IMR-90 (cell line): ENCODE measurements around the gene NLGN2. TPM values are rescaled to one million over a fixed set of nuclear protein-coding genes. Genes with fewer than 3 reads are reported as not detected.

Source experiments
- ATAC-seq: fragments of 200-7000 bp; cut with Tn5 transposase; 2 replicates; pipeline ENCODE4 v1.9.1; 2020; ENCODE audit warnings: low read depth, mild to moderate bottlenecking, moderate library complexity
- BruUV-seq: library from RNA; stranded (reverse); fragments of 400-500 nt; replicated peaks from 2 replicates; lab custom pipeline; 2021; lab: Mats Ljungman, UMichigan
- CTCF ChIA-PET: fragments of 300-600 bp; formaldehyde crosslinking; extraction: SDS; loops from one replicate; lab custom pipeline; 2021; ENCODE audit warnings: antibody characterized with exemption; lab: Yijun Ruan, JAX
- POLR2A ChIA-PET: fragments of 300-600 bp; sonication (Branson Sonifier 250); formaldehyde crosslinking; loops from one replicate; lab custom pipeline; 2022; ENCODE audit warnings: antibody characterized with exemption; ENCODE audit not compliant: unreplicated experiment; lab: Charles Lee
- DNase-seq: peaks from one replicate; pipeline ENCODE4 v3.0.0; 2013
- H2AFZ ChIP-seq: replicated peaks from 2 replicates; pipeline ENCODE3; 2013; ENCODE audit warnings: low read length, mild to moderate bottlenecking; ENCODE audit not compliant: poor library complexity
- H2AK5ac ChIP-seq: 2 replicates; pipeline ENCODE4 v1.6.1; 2013; ENCODE audit warnings: low read depth, low read length, inconsistent platforms
- H2AK9ac ChIP-seq: replicated peaks from 2 replicates; pipeline ENCODE3; 2013; ENCODE audit warnings: mild to moderate bottlenecking, low read depth, low read length, moderate library complexity; ENCODE audit not compliant: poor library complexity
- H2BK120ac ChIP-seq: 2 replicates; pipeline ENCODE4 v1.6.1; 2013; ENCODE audit warnings: low read depth, low read length, inconsistent platforms
- H2BK15ac ChIP-seq: 3 replicates; pipeline ENCODE4 v1.6.1; 2013; ENCODE audit warnings: low read depth, low read length, inconsistent platforms
- H2BK20ac ChIP-seq: 2 replicates; pipeline ENCODE4 v1.6.1; 2013; ENCODE audit warnings: low read depth, mild to moderate bottlenecking, inconsistent platforms, low read length, moderate library complexity
- H2BK5ac ChIP-seq: 2 replicates; pipeline ENCODE4 v1.6.1; 2013; ENCODE audit warnings: mild to moderate bottlenecking, low read depth, low read length, inconsistent platforms; ENCODE audit not compliant: poor library complexity, severe bottlenecking
- H3K14ac ChIP-seq: replicated peaks from 2 replicates; pipeline ENCODE4 v1.6.1; 2013; ENCODE audit warnings: low read depth, low read length, inconsistent platforms
- H3K18ac ChIP-seq: 2 replicates; pipeline ENCODE4 v1.6.1; 2013; ENCODE audit warnings: low read depth, low read length, control low read depth
- H3K23ac ChIP-seq: 2 replicates; pipeline ENCODE4 v1.6.1; 2013; ENCODE audit warnings: low read depth, low read length, inconsistent platforms
- H3K27ac ChIP-seq: 2 replicates; pipeline ENCODE4 v1.5.1; 2013; ENCODE audit warnings: mild to moderate bottlenecking, control low read depth, low read length; ENCODE audit not compliant: insufficient read depth
- H3K27me3 ChIP-seq: 2 replicates; pipeline ENCODE4 v1.6.1; 2013; ENCODE audit warnings: low read length; ENCODE audit not compliant: control insufficient read depth, insufficient read depth
- H3K36me3 ChIP-seq: 2 replicates; pipeline ENCODE4 v1.6.1; 2013; ENCODE audit warnings: low read length, mixed read lengths; ENCODE audit not compliant: control insufficient read depth, insufficient read depth
- H3K4ac ChIP-seq: 2 replicates; pipeline ENCODE4 v1.6.1; 2013; ENCODE audit warnings: low read depth, low read length, inconsistent platforms
- H3K4me1 ChIP-seq: 2 replicates; pipeline ENCODE4 v1.6.1; 2013; ENCODE audit warnings: low read length, mixed read lengths; ENCODE audit not compliant: control insufficient read depth, insufficient read depth
- H3K4me2 ChIP-seq: 2 replicates; pipeline ENCODE4 v1.6.1; 2013; ENCODE audit warnings: low read depth, mild to moderate bottlenecking, control low read depth, low read length, moderate library complexity
- H3K4me3 ChIP-seq: 2 replicates; pipeline ENCODE4 v1.5.1; 2013; ENCODE audit warnings: low read depth, mild to moderate bottlenecking, control low read depth, low read length, moderate library complexity; ENCODE audit not compliant: insufficient read depth
- H3K56ac ChIP-seq: 2 replicates; pipeline ENCODE4 v1.6.1; 2013; ENCODE audit warnings: low read length, inconsistent platforms; ENCODE audit not compliant: insufficient read depth; ENCODE audit errors: extremely low read depth
- H3K79me1 ChIP-seq, 2 experiments: 2 replicates each; pipeline ENCODE4 v1.6.1; 2013; ENCODE audit warnings: low read length in 2 of 2, inconsistent platforms in 1 of 2, low read depth in 1 of 2
- H3K9ac ChIP-seq: 2 replicates; pipeline ENCODE4 v1.6.1; 2013; ENCODE audit warnings: low read depth, low read length, control low read depth
- H3K9me1 ChIP-seq: 2 replicates; pipeline ENCODE4 v1.6.1; 2013; ENCODE audit warnings: low read length, inconsistent platforms; ENCODE audit not compliant: insufficient read depth
- H3K9me3 ChIP-seq: 2 replicates; pipeline ENCODE4 v1.6.1; 2013; ENCODE audit warnings: low read length; ENCODE audit not compliant: control insufficient read depth, insufficient read depth
- H4K20me1 ChIP-seq: 2 replicates; pipeline ENCODE4 v1.6.1; 2013; ENCODE audit warnings: low read length, inconsistent platforms; ENCODE audit not compliant: insufficient read depth
- H4K5ac ChIP-seq: 2 replicates; pipeline ENCODE4 v1.6.1; 2013; ENCODE audit warnings: mild to moderate bottlenecking, low read depth, low read length, control low read depth
- H4K8ac ChIP-seq, 2 experiments: 2 replicates each; pipeline ENCODE4 v1.6.1; 2013; ENCODE audit warnings: low read depth in 2 of 2, low read length in 2 of 2, control low read depth in 1 of 2, inconsistent platforms in 1 of 2
- H4K91ac ChIP-seq: 2 replicates; pipeline ENCODE4 v1.6.1; 2013; ENCODE audit warnings: low read depth, low read length, inconsistent platforms; ENCODE audit not compliant: insufficient read depth
- BHLHE40 ChIP-seq: fragments of 150-350 bp; IDR thresholded peaks from 2 replicates; pipeline ENCODE4 v1.6.1; 2016; ENCODE audit warnings: mild to moderate bottlenecking, low read depth, low read length
- ELK1 ChIP-seq: fragments of 150-350 bp; IDR thresholded peaks from 2 replicates; pipeline ENCODE4 v1.6.1; 2016; ENCODE audit warnings: low read depth, mild to moderate bottlenecking, low read length, moderate library complexity, borderline replicate concordance
- MAFK ChIP-seq: IDR thresholded peaks from 2 replicates; pipeline ENCODE4 v1.6.1; 2012; ENCODE audit warnings: low read depth, low read length, improper control_type of control experiment
- NFE2L2 ChIP-seq: fragments of 150-350 bp; IDR thresholded peaks from 2 replicates; pipeline ENCODE4 v1.6.1; 2016; ENCODE audit warnings: low read depth, mild to moderate bottlenecking, low read length
- RAD21 ChIP-seq: IDR thresholded peaks from 2 replicates; pipeline ENCODE4 v1.6.1; 2012; ENCODE audit warnings: low read length, improper control_type of control experiment
- SMC3 ChIP-seq: fragments of 150-350 bp; IDR thresholded peaks from 2 replicates; pipeline ENCODE4 v1.6.1; 2016; ENCODE audit warnings: low read depth, mild to moderate bottlenecking, antibody characterized with exemption, low read length, moderate library complexity
- WGBS, 2 experiments: methylation state at CpG; one replicate each; pipeline versions ENCODE4 v1.1.5 to v1.1.7; 2013; ENCODE audit warnings: missing lambda C conversion rate in 2 of 2; ENCODE audit not compliant: insufficient read length in 1 of 2; ENCODE audit errors: extremely low coverage in 2 of 2; 5-methylcytosine and 5-hydroxymethylcytosine counted together
- dilution Hi-C: fragments of 300-500 bp; cut with HindIII; formaldehyde crosslinking; loops from one replicate; pipeline ENCODE4 v1.14.3; 2018; ENCODE audit warnings: low sequenced_read_pairs; ENCODE audit not compliant: unreplicated experiment
- in situ Hi-C: fragments of 300-500 bp; cut with MboI; formaldehyde crosslinking; loops from 3 replicates; pipeline ENCODE4 v1.14.3; 2019; ENCODE audit warnings: low sequenced_read_pairs, inconsistent platforms, mixed read lengths
- intact Hi-C: fragments of 100-400 bp; cut with micrococcal nuclease; formaldehyde crosslinking; loops from 2 replicates; pipeline ENCODE4 v1.10.0; 2022
- polyA plus RNA-seq, 3 experiments: library from polyadenylated mRNA; depleted of rRNA; stranded (reverse); fragments of >200 nt; gene quantifications; 2 replicates each; pipeline ENCODE4 v1.2.3, GENCODE V29; 2012; ENCODE audit warnings: low replicate concordance in 1 of 3
- total RNA-seq: library from RNA; depleted of rRNA; stranded (reverse); fragments of >200 nt; gene quantifications from 2 replicates; pipeline ENCODE4 v1.2.3, GENCODE V29; 2012

The NLGN2 gene
- total and polyA plus RNA-seq, 2 of the 4 experiments (the other 2 are of a cell fraction), result 1.8 to 38.1 TPM

GRCh38 chr17:7445619-7445968 lies 37.9 kb downstream of the NLGN2 start:
- dilution Hi-C loops (no loop called here), intact Hi-C loops (no loop called here), in situ Hi-C loops (no loop called here)
- CTCF ChIA-PET, result interaction anchor here (0.6 to 1.4 kb wide), 2 partner anchors 9 to 14 kb away, joined by 3 to 6 read pairs; no protein-coding TSS in a partner anchor
- no peak overlapping the region for H4K91ac ChIP-seq
- H4K8ac ChIP-seq, result peak overlapping the region in 1 of 2 experiments; percentile 36; a peak in 1 of 4 replicates
- no peak overlapping the region for H3K4ac ChIP-seq
- no peak overlapping the region for H3K14ac ChIP-seq
- H3K9me3 ChIP-seq, result no peaks in the 10 kb centered on the region
- H3K4me1 ChIP-seq, result peaks cover 17% of the 10 kb centered on the region
- no peak overlapping the region for H3K27ac ChIP-seq
- H3K9me1 ChIP-seq, result 0 out of 2 replicates have a peak, but pooled peaks cover 8% of the 10 kb centered on the region
- H3K56ac ChIP-seq, result no peak overlapping the region
- no peak overlapping the region for H2AK9ac ChIP-seq
- H3K4me3 ChIP-seq, result peak overlapping the region; percentile 32
- no peaks in the 10 kb centered on the region for H3K79me1 ChIP-seq
- H2BK120ac ChIP-seq, result no peak overlapping the region
- no peaks in the 10 kb centered on the region for H3K36me3 ChIP-seq
- H4K20me1 ChIP-seq, result 0 out of 2 replicates have a peak, but pooled peaks cover 1% of the 10 kb centered on the region
- no peak overlapping the region for H2BK20ac ChIP-seq
- H4K5ac ChIP-seq, result no peak overlapping the region
- H3K9ac ChIP-seq, result no peak overlapping the region
- WGBS, 2 experiments, result 10% methylated on average over 2 of the region's 16 CpGs; no CpG with 5 or more reads in 1 of the 2 experiments
- no peak overlapping the region for H3K23ac ChIP-seq
- ATAC-seq (peak; percentile 3), DNase-seq (no peak)
- no peak overlapping the region for H3K18ac ChIP-seq
- H2BK15ac ChIP-seq, result no peak overlapping the region; the same call in 2 of the 3 replicates
- no peak overlapping the region for H2BK5ac ChIP-seq
- no TSS peak for BruUV-seq
- H3K27me3 ChIP-seq, result peaks cover 31% of the 10 kb centered on the region
- H2AFZ ChIP-seq, result peak overlapping the region; percentile 91
- 0 out of 2 replicates have a peak overlapping the region, but pooled peaks have one; percentile 45 for H2AK5ac ChIP-seq
- TF ChIP-seq ELK1 (no peak), MAFK (no peak), SMC3 (no peak), RAD21 (no peak), BHLHE40 (no peak), NFE2L2 (no peak)
- peak overlapping the region; percentile 81 for H3K4me2 ChIP-seq
- POLR2A ChIA-PET, result no interaction called here
